SH-SY5Y (cell line): ENCODE measurements around the gene DSG3.

Source experiments
- GATA2 ChIP-seq: IDR thresholded peaks from 2 replicates; pipeline ENCODE4 v1.6.1; 2011; ENCODE audit warnings: mild to moderate bottlenecking, low read depth, low read length
- GATA3 ChIP-seq: IDR thresholded peaks from 2 replicates; pipeline ENCODE4 v1.6.1; 2011; ENCODE audit warnings: low read depth, mild to moderate bottlenecking, low read length, moderate library complexity

- TF ChIP-seq GATA2 (no peak), GATA3 (no peak)
These were observed 46.4 kb downstream of the DSG3 start for GRCh38 chr18:31493941-31494340.
